Measurements from ENCODE around the gene MTMR12.

The MTMR12 gene

GRCh38 chr5:32332361-32332760, 19.6 kb upstream of the MTMR12 start:
- no peak for TF ChIP-seq CTCF (IDR thresholded peaks at IDR 0.05; ENCODE audit: insufficient read depth, missing control alignments)
- DNase-seq (ENCODE audit: insufficient read length, low spot score) (no peak), FAIRE-seq (no peak)

- FAIRE-seq, result no peak
These were observed 19.2 kb upstream of the MTMR12 start for GRCh38 chr5:32331935-32332274.

GRCh38 chr5:32331217-32331934, 18.6 kb upstream of the MTMR12 start:
- no peak for TF ChIP-seq CTCF (IDR thresholded peaks at IDR 0.05; ENCODE audit: insufficient read depth, missing control alignments)
- DNase-seq (ENCODE audit: insufficient read length, low spot score) (no peak), FAIRE-seq (no peak)

More at GRCh38 chr5:32331935-32332274, 19.2 kb upstream of the MTMR12 start:
- DNase-seq (ENCODE audit: insufficient read length, low spot score), result no peak
- no peak for TF ChIP-seq CTCF (IDR thresholded peaks at IDR 0.05; ENCODE audit: insufficient read depth, missing control alignments)

GRCh38 chr5:32330126-32330971, 17.6 kb upstream of the MTMR12 start:
- DNase-seq (ENCODE audit: insufficient read length, low spot score) (no peak), FAIRE-seq (no peak)
- TF ChIP-seq CTCF (IDR thresholded peaks at IDR 0.05; ENCODE audit: insufficient read depth, missing control alignments), result no peak

- peak; percentile 65 for DNase-seq (ENCODE audit: insufficient read length, low spot score)
- TF ChIP-seq CTCF (IDR thresholded peaks at IDR 0.05; ENCODE audit: insufficient read depth, missing control alignments), result peak; percentile 90
- FAIRE-seq, result no peak
These were observed 16.7 kb upstream of the MTMR12 start for GRCh38 chr5:32329395-32329834.

GRCh38 chr5:32326216-32326772, 13.6 kb upstream of the MTMR12 start:
- FAIRE-seq, result no peak
- TF ChIP-seq CTCF (IDR thresholded peaks at IDR 0.05; ENCODE audit: insufficient read depth, missing control alignments), result no peak
- DNase-seq (ENCODE audit: insufficient read length, low spot score), result no peak

Data from D721Med (cell line).